B cell (primary cell): ENCODE data around the gene CMTM5.

Experiments used
- CTCF ChIP-seq: fragments of 200-600 bp; IDR thresholded peaks from one replicate; pipeline ENCODE4 v1.8.0; 2022; ENCODE audit warnings: antibody characterized with exemption, mild to moderate bottlenecking
- EZH2 ChIP-seq: IDR thresholded peaks from 2 replicates; pipeline ENCODE4 v1.6.1; 2012; ENCODE audit warnings: borderline replicate concordance, low read depth, mild to moderate bottlenecking, moderate library complexity, low read length; ENCODE audit not compliant: insufficient read depth, poor library complexity, severe bottlenecking

- TF ChIP-seq CTCF (no peak), EZH2 (no peak)
Observed at GRCh38 chr14:23362200-23362599, 14.6 kb upstream of the CMTM5 start.
